Uterus (tissue), 4 donors: ENCODE measurements around the gene PTTG1. TPM values are rescaled to one million over a fixed set of nuclear protein-coding genes. Genes with fewer than 3 reads are reported as not detected.

ENCODE experiments used
- DNase-seq, 2 donors: peaks; one replicate each; pipeline ENCODE4 v3.0.0-alpha.2; 2019 to 2020
- H3K27ac ChIP-seq, 2 donors: fragments of 200-600 bp; sonication (generic); 1 replicate in 1 of 2; 2 replicates in 1 of 2; pipeline ENCODE4 v1.5.1; 2016 to 2018
- H3K27me3 ChIP-seq, 2 donors: fragments of 200-600 bp; sonication (generic); one replicate each; pipeline ENCODE4 v1.5.1; 2018 to 2019; ENCODE audit warnings: control low read depth in 1 of 2
- H3K36me3 ChIP-seq, 2 donors: fragments of 200-600 bp; sonication (generic); one replicate each; pipeline ENCODE4 v1.5.1; 2019; ENCODE audit warnings: control low read depth in 1 of 2
- H3K4me1 ChIP-seq, 2 donors: fragments of 200-600 bp; sonication (generic); one replicate each; pipeline ENCODE4 v1.5.1; 2018 to 2019; ENCODE audit warnings: control low read depth in 1 of 2
- H3K4me3 ChIP-seq, 2 donors: fragments of 200-600 bp; sonication (generic); 1 replicate in 1 of 2; 2 replicates in 1 of 2; pipeline ENCODE4 v1.5.1; 2018 to 2019; ENCODE audit warnings: mild to moderate bottlenecking in 1 of 2
- H3K9me3 ChIP-seq, 2 donors: fragments of 200-600 bp; sonication (generic); one replicate each; pipeline ENCODE4 v1.5.1; 2019; ENCODE audit warnings: control low read depth in 1 of 2
- POLR2A ChIP-seq, 2 donors: fragments of 450-650 bp; IDR thresholded peaks; one replicate each; pipeline ENCODE4 v1.6.1; 2016; ENCODE audit warnings: antibody characterized with exemption in 2 of 2, mild to moderate bottlenecking in 1 of 2, moderate library complexity in 1 of 2
- intact Hi-C: fragments of 100-400 bp; cut with DNase I; formaldehyde crosslinking; loops from one replicate; pipeline ENCODE4 v1.15.1; 2023; ENCODE audit warnings: low total_unique reads
- total RNA-seq, 4 donors: library from RNA; depleted of rRNA in 3 of 4; stranded (reverse); fragments of >200 nt in 3 of 4; gene quantifications; one replicate each; pipeline versions ENCODE4 v1.1.0 to v1.2.4, GENCODE V29; 2014 to 2023
- TF ChIP-seq, protein P1 (sequence below), 4 experiments: fragments of 200-600 bp in 2 of 4; fragments of 450-650 bp in 2 of 4; sonication (generic) in 2 of 4; IDR thresholded peaks; one replicate each; pipeline ENCODE4 v1.5.1; 2016 to 2019; ENCODE audit warnings: antibody characterized with exemption in 4 of 4, mild to moderate bottlenecking in 2 of 4, moderate library complexity in 1 of 4
- donor health status: DM: yes; HTN: yes; CAD: no.

The PTTG1 gene
- total RNA-seq, 4 donors from 2014 or later = 2.4 to 40.0 (median 10.6) TPM; not detected in 1

DNA sequence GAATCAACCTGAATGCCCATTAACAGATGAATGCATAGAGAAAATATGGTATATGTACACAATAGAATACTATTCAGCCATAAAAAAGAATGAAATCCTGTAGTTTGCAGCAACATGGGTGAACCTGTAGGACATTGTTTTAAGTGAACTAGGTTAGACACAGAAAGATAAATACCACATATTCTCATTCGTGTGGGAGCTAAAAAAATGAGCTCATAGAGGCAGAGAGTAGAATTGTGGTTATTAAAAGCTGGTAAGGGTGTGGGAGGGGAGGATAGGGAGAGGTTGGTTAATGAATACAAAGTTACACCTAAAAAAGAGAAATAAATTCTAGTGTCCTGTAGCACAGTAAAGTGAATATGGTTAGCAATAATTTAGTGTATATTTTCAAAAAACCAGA is 23.5 kb downstream of the PTTG1 start:
- H3K4me1 ChIP-seq = no peaks in the 10 kb centered on the region
- no peaks in the 10 kb centered on the region for H3K27me3 ChIP-seq
- no peak overlapping the region for H3K27ac ChIP-seq
- intact Hi-C loops = no loop called here
- no peaks in the 10 kb centered on the region for H3K36me3 ChIP-seq
- no peak for TF ChIP-seq POLR2A (IDR thresholded peaks at IDR 0.05)
- TF ChIP-seq, protein P1, sequence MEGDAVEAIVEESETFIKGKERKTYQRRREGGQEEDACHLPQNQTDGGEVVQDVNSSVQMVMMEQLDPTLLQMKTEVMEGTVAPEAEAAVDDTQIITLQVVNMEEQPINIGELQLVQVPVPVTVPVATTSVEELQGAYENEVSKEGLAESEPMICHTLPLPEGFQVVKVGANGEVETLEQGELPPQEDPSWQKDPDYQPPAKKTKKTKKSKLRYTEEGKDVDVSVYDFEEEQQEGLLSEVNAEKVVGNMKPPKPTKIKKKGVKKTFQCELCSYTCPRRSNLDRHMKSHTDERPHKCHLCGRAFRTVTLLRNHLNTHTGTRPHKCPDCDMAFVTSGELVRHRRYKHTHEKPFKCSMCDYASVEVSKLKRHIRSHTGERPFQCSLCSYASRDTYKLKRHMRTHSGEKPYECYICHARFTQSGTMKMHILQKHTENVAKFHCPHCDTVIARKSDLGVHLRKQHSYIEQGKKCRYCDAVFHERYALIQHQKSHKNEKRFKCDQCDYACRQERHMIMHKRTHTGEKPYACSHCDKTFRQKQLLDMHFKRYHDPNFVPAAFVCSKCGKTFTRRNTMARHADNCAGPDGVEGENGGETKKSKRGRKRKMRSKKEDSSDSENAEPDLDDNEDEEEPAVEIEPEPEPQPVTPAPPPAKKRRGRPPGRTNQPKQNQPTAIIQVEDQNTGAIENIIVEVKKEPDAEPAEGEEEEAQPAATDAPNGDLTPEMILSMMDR (IDR thresholded peaks at IDR 0.05) = no peak
- DNase-seq = no peak
- H3K9me3 ChIP-seq = no peaks in the 10 kb centered on the region
- H3K4me3 ChIP-seq = no peak overlapping the region

DNA sequence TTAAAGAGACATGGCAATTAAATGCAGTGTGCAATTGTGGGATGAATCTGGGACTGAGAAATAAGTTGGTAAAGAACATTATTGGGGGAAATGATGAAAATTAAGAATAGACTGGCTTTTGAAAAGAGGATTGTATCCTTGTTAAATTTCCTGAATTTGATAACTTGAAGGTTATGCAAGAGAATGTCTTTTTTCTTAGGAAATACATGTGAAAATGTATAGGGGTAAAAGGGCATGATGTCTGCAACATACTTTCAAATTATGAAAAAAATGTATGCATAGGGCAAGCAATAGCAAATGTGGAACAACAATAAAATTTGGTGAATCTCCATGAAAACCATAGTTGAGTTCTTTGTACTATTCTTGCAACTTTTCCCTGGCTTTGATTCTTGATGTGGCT is 24.1 kb downstream of the PTTG1 start:
- intact Hi-C loops = no loop called here
- H3K4me1 ChIP-seq = no peaks in the 10 kb centered on the region
- DNase-seq = no peak
- no peaks in the 10 kb centered on the region for H3K27me3 ChIP-seq
- no peak overlapping the region for H3K27ac ChIP-seq
- H3K36me3 ChIP-seq = no peaks in the 10 kb centered on the region
- TF ChIP-seq, protein P1 (IDR thresholded peaks at IDR 0.05) = no peak
- no peak for TF ChIP-seq POLR2A (IDR thresholded peaks at IDR 0.05)
- H3K4me3 ChIP-seq = no peak overlapping the region
- H3K9me3 ChIP-seq = no peaks in the 10 kb centered on the region

DNA sequence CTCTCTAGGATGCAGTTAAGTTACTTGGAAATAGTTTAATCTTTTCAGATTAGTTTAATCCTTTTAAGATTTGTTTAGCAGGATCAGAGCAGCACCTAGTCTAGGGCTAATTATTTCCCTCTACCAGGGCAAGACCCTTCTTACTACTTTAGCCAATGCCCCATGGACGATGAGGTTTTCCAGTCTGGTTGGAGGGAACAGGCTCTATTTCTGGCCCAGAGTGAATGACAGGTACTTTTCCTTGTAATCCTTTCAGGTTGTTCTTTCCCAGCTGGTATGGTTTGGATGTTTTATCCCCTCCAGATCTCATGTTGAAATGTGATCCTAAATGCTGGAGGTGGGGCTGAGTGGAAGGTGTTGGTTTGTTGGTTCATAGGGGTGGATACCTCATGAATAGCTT is 27.2 kb downstream of the PTTG1 start:
- no peaks in the 10 kb centered on the region for H3K9me3 ChIP-seq
- H3K27me3 ChIP-seq = no peaks in the 10 kb centered on the region
- H3K27ac ChIP-seq = no peak overlapping the region
- TF ChIP-seq POLR2A (IDR thresholded peaks at IDR 0.05) = no peak
- TF ChIP-seq, protein P1 (IDR thresholded peaks at IDR 0.05) = no peak
- intact Hi-C loops = no loop called here
- no peaks in the 10 kb centered on the region for H3K4me1 ChIP-seq
- no peaks in the 10 kb centered on the region for H3K36me3 ChIP-seq
- DNase-seq = no peak
- no peak overlapping the region for H3K4me3 ChIP-seq

DNA sequence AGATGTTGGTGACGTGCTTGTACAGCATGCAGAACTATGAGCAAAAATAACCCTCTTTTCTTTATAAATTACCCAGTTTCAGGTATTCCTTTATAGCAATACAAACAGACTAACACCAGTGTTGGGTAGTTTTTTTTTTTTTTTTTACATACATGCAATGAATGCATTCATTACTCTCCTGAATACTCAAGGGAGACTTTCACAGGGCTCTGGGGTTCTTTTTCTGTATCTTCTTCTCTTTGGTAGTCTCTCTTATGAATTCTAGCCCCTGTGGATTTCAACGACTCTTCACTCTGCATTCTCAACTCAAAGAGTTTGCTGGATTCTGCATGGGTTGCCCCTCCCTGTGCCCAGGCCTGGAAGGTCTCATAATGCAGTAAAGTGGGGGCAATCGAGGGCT is 27.8 kb downstream of the PTTG1 start:
- no peaks in the 10 kb centered on the region for H3K9me3 ChIP-seq
- no peak for TF ChIP-seq POLR2A (IDR thresholded peaks at IDR 0.05)
- H3K27me3 ChIP-seq = no peaks in the 10 kb centered on the region
- no peaks in the 10 kb centered on the region for H3K4me1 ChIP-seq
- intact Hi-C loops = no loop called here
- no peaks in the 10 kb centered on the region for H3K36me3 ChIP-seq
- H3K27ac ChIP-seq = no peak overlapping the region
- H3K4me3 ChIP-seq = no peak overlapping the region
- DNase-seq = no peak

DNA sequence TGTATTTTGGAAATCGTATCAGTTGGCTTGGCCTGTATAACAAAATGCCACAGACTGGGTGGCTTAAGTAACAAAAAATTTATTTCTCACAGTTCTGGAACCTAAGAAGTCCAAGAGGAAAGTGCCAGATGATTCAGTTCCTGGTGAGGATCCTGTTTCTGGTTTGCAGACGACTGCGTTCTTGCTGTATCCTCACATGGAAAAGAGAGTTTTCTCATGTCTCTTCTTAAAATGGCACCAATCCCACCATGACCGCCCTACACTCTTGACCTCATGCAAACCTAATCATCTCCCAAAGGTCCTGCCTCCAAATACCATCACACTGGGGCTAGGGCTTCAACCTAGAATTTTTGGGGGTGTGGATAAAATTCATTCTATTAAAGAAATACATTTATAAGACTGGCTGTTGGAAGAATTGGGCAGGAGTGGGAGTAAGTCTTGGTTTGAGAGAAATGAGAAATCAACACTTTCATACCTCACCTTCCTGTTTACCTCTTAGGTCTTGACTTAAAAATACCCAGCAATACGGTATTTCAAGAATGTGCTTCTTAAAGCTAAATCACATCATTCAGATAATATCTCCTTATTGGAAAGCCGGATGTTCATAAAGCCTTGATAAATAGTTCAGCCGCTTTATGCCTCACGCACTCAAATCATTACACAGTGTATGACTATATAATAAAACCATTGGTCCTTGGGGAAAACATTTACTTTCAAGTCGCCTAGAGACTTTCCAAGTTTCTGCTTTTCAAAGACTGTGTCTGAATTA is 28.7 kb downstream of the PTTG1 start:
- TF ChIP-seq, protein P1 (IDR thresholded peaks at IDR 0.05) = no peak
- TF ChIP-seq POLR2A (IDR thresholded peaks at IDR 0.05) = no peak
- no peak overlapping the region for H3K4me3 ChIP-seq
- H3K36me3 ChIP-seq = no peaks in the 10 kb centered on the region
- no peak overlapping the region for H3K27ac ChIP-seq
- H3K9me3 ChIP-seq = no peaks in the 10 kb centered on the region
- intact Hi-C loops = no loop called here
- no peaks in the 10 kb centered on the region for H3K27me3 ChIP-seq
- no peak for DNase-seq
- no peaks in the 10 kb centered on the region for H3K4me1 ChIP-seq
